Activated naive CD4-positive, alpha-beta T cell treated with anti-CD3 and anti-CD28 coated beads, Interleukin-2, amount 10 ng/mL, durations not matched to agents 7 days and 5 days (primary cell): Measurements from ENCODE around the gene GEMIN4.
A peak's percentile ranks its signal among the peaks of the same experiment; 100 is the strongest.
"Not testable (repeated sequence)": the region's sequence is repeated elsewhere in the genome, so short reads cannot be mapped to it uniquely, and the experiment has no call there.

ENCODE experiments used
- CTCF ChIA-PET: fragments of 350-600 bp; sonication (Branson Sonifier 250); formaldehyde crosslinking; loops from one replicate; lab custom pipeline; 2021; ENCODE audit warnings: antibody characterized with exemption; lab: Charles Lee
- DNase-seq: peaks from one replicate; pipeline ENCODE4 v3.0.0-alpha.2; 2020
- H3K27ac Mint-ChIP-seq: one replicate; pipeline ENCODE4 v1.8.0; 2021; ENCODE audit warnings: mild to moderate bottlenecking, moderate library complexity, mixed read lengths
- H3K27me3 Mint-ChIP-seq: one replicate; pipeline ENCODE4 v1.8.0; 2021; ENCODE audit warnings: mild to moderate bottlenecking, mixed read lengths
- H3K36me3 Mint-ChIP-seq: one replicate; pipeline ENCODE4 v1.8.0; 2021; ENCODE audit warnings: mixed read lengths
- H3K4me1 Mint-ChIP-seq: one replicate; pipeline ENCODE4 v1.8.0; 2021; ENCODE audit warnings: mixed read lengths
- H3K4me3 Mint-ChIP-seq: one replicate; pipeline ENCODE4 v1.8.0; 2021; ENCODE audit warnings: mild to moderate bottlenecking, moderate library complexity, mixed read lengths
- H3K9me3 Mint-ChIP-seq: one replicate; pipeline ENCODE4 v1.8.0; 2021; ENCODE audit warnings: mixed read lengths

The GEMIN4 gene

DNA sequence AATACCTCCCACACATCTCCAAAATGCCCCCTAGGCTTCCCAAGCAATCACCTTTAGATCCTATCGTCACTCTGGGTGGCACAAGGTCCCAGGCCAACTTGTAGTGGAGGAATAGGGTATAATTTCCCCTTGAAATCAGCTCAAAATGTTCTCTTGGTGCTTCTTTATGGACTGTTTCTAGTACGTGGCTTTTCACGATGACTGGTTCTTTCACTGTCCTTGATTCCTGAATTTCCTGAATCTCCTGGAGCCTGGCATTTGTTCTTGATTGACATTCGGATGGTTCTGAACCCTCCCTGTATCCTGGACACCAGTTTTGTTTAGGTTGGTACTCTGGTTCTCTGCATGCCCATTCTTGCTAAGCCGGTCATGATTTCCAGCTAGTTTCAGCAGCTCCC is 30.5 kb downstream of the GEMIN4 start:
- CTCF ChIA-PET: no interaction called here
- no peak overlapping the region for H3K4me3 Mint-ChIP-seq
- no peaks in the 10 kb centered on the region for H3K9me3 Mint-ChIP-seq
- no peaks in the 10 kb centered on the region for H3K4me1 Mint-ChIP-seq
- no peaks in the 10 kb centered on the region for H3K36me3 Mint-ChIP-seq
- H3K27ac Mint-ChIP-seq: no peak overlapping the region
- no peak for DNase-seq
- peaks cover 26% of the 10 kb centered on the region for H3K27me3 Mint-ChIP-seq

DNA sequence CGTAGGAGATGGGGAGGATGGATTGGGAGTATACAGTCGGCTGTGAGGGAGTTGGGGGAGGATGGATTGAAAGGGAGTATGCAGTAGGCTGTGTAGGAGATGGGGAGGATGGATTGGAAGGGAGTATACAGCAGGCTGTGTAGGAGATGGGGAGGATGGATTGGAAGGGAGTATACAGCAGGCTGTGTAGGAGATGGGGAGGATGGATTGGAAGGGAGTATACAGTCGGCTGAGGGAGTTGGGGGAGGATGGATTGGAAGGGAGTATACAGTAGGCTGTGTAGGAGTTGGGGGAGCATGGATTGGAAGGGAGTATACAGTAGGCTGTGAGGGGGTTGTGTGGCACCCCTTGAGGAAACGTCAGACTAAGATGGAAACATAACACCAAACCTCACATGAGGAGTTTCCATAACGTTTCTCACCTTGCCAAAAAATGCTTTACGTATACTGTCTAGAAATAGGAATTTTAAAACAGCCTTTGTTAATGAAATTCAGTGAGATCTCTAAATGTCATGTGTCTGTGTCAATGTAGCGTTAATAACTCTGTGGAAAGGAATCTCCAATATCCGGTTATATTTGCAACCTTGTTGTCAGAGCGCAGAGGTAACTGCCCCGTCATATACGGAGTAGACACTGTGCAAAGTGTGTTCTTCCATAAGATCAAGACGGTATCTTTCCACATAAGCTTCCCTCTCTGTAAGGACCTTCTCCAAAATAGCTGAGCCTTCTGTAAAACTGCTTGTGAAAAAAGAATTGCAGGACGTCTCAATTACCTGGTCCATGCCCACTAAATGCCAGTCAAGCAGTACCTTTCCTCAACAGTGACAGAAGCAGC is 31.1 kb downstream of the GEMIN4 start:
- no peak overlapping the region for H3K27ac Mint-ChIP-seq
- no peaks in the 10 kb centered on the region for H3K9me3 Mint-ChIP-seq
- no peaks in the 10 kb centered on the region for H3K4me1 Mint-ChIP-seq
- H3K4me3 Mint-ChIP-seq: no peak overlapping the region
- H3K36me3 Mint-ChIP-seq: no peaks in the 10 kb centered on the region
- peaks cover 25% of the 10 kb centered on the region for H3K27me3 Mint-ChIP-seq
- no peak for DNase-seq
- CTCF ChIA-PET: no interaction called here

DNA sequence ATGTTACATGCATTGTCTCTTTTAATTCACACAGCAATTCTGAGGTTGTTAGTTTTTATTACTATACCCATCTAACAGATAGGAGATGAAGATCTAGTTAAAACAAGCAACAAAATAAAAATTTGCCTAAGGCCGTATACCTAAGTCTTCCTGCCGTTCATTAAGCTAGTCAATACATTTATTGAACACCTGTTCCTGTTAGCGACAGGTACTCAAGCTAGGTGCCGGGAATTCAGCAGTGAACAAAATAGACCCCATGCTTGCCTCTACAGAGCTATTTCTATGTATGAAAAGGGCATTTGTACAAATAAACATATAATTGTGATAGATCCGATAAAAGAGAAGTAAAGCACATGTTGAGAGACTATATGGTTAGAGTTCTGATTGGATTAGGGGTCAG is 34.0 kb downstream of the GEMIN4 start:
- Mint-ChIP-seq H3K4me3 (no peak overlapping the region), H3K27me3 (peaks cover 25% of the 10 kb centered on the region), H3K36me3 (peaks cover 6% of the 10 kb centered on the region), H3K9me3 (no peaks in the 10 kb centered on the region), H3K4me1 (peaks cover 15% of the 10 kb centered on the region), H3K27ac (no peak overlapping the region)
- CTCF ChIA-PET: interaction anchor here (0.7 to 1.1 kb wide), 2 partner anchors 19 to 544 kb away, joined by 3 read pairs; no protein-coding TSS in a partner anchor
- DNase-seq: no peak

DNA sequence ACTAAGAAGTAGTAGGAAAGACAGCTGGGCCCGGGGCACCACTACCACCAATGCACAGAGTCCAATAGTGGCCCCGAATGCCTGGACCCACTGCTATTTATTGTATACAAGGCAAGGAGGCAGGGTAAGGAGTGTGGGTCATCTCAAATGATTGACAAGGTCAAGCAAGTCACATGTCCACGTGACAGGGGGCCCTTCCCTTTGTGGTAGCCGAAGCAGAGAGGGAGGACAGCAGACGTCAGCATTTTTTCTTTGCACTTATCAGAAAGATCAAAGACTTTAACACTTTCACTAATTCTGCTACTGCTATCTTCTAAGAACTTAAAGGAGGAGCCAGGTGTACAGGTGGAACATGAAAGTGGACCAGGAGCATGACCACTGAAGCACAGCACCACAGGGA is 43.9 kb downstream of the GEMIN4 start:
- no peak overlapping the region for H3K4me3 Mint-ChIP-seq
- H3K27me3 Mint-ChIP-seq: no peaks in the 10 kb centered on the region
- DNase-seq: no peak
- no peaks in the 10 kb centered on the region for H3K9me3 Mint-ChIP-seq
- no peak overlapping the region for H3K27ac Mint-ChIP-seq
- H3K4me1 Mint-ChIP-seq: peaks cover 17% of the 10 kb centered on the region
- peaks cover 17% of the 10 kb centered on the region for H3K36me3 Mint-ChIP-seq
- CTCF ChIA-PET: no interaction called here

DNA sequence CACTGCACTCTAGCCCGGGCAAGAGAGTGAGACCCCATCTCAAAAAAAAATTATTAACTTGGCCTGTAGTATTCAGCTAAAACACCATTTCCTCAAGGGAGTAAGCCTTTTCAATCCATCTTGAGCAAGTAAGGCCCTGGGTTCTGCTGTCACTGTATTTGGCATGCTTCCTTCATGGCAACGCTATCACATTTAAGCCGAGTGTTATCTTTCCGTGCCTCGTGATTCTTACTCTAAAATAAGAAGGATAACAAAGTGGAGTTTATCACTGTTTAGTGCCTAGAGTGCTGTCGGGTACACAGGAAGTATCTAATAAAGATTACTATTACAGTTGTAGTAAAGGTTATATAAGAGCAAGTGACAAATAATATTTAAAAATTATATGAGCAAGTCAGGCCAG is 46.2 kb downstream of the GEMIN4 start:
- no peaks in the 10 kb centered on the region for H3K27me3 Mint-ChIP-seq
- peaks cover 17% of the 10 kb centered on the region for H3K36me3 Mint-ChIP-seq
- H3K4me1 Mint-ChIP-seq: peaks cover 8% of the 10 kb centered on the region
- H3K27ac Mint-ChIP-seq: no peak overlapping the region
- DNase-seq: no peak
- H3K9me3 Mint-ChIP-seq: no peaks in the 10 kb centered on the region
- H3K4me3 Mint-ChIP-seq: no peak overlapping the region
- CTCF ChIA-PET: interaction anchor here (0.8 to 3.5 kb wide), 3 partner anchors 291 to 318 kb away, joined by 3 to 17 read pairs (median 3); partner anchors contain the start of gene TIMM22

DNA sequence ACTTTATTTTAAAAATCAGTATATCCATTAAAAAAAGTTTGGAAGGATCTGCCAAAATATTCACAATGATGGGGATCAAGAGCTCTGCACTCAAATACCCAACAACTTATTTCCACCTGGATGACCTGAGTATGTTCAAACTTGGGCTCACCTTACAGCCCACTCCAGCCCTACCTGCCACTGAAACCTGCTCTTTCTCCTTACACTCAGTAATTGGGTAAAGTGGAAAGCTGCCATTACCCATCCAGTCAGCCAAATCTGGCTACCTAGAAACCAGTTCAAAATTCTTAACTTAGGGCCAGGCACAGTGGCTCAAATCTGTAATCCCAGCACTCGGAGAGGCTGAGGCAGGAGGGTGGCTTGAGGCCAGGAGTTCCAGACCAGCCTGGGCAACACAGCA is 47.1 kb downstream of the GEMIN4 start:
- Mint-ChIP-seq H3K4me3 (no peak overlapping the region), H3K27ac (no peak overlapping the region), H3K9me3 (no peaks in the 10 kb centered on the region), H3K36me3 (peaks cover 17% of the 10 kb centered on the region), H3K27me3 (no peaks in the 10 kb centered on the region), H3K4me1 (peaks cover 8% of the 10 kb centered on the region)
- no peak for DNase-seq
- CTCF ChIA-PET: interaction anchor here (0.6 to 3.5 kb wide), 5 partner anchors 11 to 317 kb away, joined by 3 to 17 read pairs (median 3); partner anchors contain the start of gene TIMM22

DNA sequence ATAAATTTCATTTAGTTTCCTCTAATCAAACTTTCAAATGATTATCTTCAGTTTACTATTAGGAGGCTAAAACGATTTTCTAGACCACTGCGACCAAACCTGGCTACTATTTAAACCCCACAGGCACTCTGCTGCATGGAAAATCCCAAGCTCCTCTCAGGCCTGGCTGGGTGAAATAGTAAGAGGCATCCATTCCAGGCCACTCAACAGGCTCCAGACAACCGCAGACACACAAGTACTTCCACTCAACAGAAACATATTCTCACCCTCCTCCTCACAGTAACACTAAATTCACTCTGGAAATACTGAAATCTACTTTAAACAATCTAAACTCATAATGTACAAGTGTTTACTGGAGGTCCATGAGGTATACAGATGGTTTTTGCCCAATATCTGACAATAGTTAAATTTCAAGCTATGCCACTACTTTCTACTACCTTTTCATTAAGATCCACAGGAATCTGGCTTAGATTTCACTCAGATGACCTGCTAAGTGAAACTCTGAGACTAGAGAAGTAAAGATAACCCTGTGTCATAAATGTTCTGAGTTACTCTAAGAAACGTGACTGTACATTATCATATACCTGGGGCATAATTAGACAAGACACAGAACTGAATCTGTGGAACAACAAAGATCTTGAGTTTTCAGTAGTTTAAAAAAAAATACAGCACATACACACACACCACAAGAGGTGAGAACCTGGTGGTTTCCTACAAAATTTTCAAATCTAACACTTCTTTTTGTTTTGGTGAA is 47.8 kb downstream of the GEMIN4 start:
- no peaks in the 10 kb centered on the region for H3K27me3 Mint-ChIP-seq
- peaks cover 6% of the 10 kb centered on the region for H3K4me1 Mint-ChIP-seq
- no peak for DNase-seq
- H3K27ac Mint-ChIP-seq: no peak overlapping the region
- peaks cover 13% of the 10 kb centered on the region for H3K36me3 Mint-ChIP-seq
- CTCF ChIA-PET: interaction anchor here (0.6 to 3.5 kb wide), 5 partner anchors 12 to 292 kb away, joined by 3 to 17 read pairs (median 3); partner anchors contain the start of gene TIMM22
- H3K4me3 Mint-ChIP-seq: no peak overlapping the region
- no peaks in the 10 kb centered on the region for H3K9me3 Mint-ChIP-seq

DNA sequence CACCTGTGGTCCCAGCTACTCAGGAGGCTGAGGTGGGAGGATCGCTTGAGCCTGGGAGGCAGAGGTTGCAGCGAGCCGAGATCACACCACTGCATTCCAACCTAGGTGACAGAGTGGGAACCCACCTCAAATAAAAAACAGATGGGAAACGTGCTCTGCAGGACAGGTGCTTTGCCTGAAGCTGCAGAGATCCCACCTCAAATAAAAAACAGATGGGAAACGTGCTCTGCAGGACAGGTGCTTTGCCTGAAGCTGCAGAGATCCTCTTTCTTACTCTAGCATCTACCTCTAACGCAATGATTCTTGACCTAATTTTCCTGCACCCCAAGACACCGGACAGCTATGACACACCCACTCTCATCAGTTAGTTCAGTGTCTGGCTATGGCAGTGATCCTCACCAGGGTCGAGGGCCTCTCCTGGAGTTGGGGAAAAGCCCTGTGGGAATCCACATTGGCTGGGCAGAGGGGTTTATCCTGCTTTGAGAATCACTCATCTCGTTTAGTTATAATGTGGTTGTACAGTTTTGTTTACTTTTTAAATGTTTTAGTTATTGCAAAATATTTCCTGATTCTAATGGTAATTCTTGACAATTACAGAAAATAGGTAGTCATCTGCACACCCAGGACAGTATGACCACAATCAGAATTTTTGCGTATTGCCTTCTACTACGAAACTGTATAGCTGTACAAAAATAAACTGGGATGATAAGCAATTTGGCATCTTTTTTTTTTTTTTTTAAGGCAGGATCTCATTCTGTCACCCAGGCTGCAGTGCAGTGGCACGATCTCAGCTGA is 48.8 kb downstream of the GEMIN4 start:
- no peak overlapping the region for H3K27ac Mint-ChIP-seq
- H3K36me3 Mint-ChIP-seq: peaks cover 8% of the 10 kb centered on the region

DNA sequence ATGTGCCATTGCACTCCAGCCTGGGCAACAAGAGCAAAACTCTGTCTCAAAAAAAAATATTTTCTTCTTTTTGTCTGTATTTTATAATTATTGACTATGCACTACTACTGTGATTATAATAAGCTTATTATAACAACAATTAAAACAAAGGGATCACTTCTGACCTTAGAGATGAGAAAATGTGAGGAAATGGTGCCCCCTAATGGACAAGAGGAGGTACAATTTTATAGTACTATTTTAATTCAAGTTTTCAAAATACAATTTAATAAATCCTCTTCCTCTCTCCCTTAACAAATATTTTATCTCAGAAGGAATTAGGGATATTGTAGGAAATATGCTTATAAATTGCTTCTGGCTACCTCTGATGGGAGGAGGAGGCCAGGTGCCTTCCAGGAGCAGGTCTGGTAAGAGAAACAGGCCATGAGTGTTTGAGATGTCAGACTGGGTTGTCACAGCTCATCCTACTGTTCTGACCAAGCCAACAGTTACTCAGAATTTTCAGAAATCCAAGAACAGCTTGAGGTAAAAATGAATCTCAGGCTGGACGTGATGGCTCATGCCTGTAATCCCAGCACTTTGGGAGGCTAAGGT is 51.5 kb downstream of the GEMIN4 start:
- H3K4me3 Mint-ChIP-seq: no peak overlapping the region
- no peaks in the 10 kb centered on the region for H3K9me3 Mint-ChIP-seq
- peaks cover 9% of the 10 kb centered on the region for H3K36me3 Mint-ChIP-seq
- no peak overlapping the region for H3K27ac Mint-ChIP-seq
- CTCF ChIA-PET: interaction anchor here (0.7 to 5.9 kb wide), 24 partner anchors 9 to 555 kb away, joined by 3 to 99 read pairs (median 5); partner anchors contain the start of gene TIMM22
- DNase-seq: no peak
- no peaks in the 10 kb centered on the region for H3K4me1 Mint-ChIP-seq
- H3K27me3 Mint-ChIP-seq: no peaks in the 10 kb centered on the region

More for the DNA sequence above, 48.8 kb downstream of the GEMIN4 start:
- CTCF ChIA-PET: interaction anchor here (0.6 to 3.5 kb wide), 3 partner anchors 278 to 299 kb away, joined by 3 to 17 read pairs (median 3); no protein-coding TSS in a partner anchor
- Mint-ChIP-seq H3K4me3 (no peak overlapping the region), H3K27me3 (no peaks in the 10 kb centered on the region), H3K4me1 (peaks cover 3% of the 10 kb centered on the region), H3K9me3 (no peaks in the 10 kb centered on the region)
- no peak for DNase-seq

DNA sequence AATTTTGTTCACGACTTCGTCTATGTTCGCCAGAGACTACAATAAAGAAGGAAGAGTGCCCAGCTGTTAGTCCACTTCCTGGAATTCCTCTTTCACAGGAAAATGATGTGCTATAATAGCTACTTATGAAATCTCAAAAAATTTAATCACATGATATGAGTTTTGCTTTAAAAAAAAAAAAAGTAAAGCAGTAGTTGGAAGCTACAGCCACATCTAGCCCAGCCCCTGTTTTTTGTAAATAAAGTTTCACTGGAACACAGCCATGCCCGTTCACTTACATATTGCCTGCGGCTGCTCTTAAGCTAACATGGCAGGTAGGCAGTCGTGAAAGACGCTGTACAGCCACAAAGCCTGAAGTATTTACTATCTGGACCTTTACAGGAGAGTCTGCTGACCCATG is 52.7 kb downstream of the GEMIN4 start:
- no peaks in the 10 kb centered on the region for H3K9me3 Mint-ChIP-seq
- DNase-seq: no peak
- H3K27me3 Mint-ChIP-seq: no peaks in the 10 kb centered on the region
- H3K36me3 Mint-ChIP-seq: peaks cover 17% of the 10 kb centered on the region
- no peak overlapping the region for H3K27ac Mint-ChIP-seq
- CTCF ChIA-PET: interaction anchor here (0.7 to 5.9 kb wide), 14 partner anchors 8 to 554 kb away, joined by 3 to 99 read pairs (median 5); a partner anchor contains a TSS
- H3K4me1 Mint-ChIP-seq: no peaks in the 10 kb centered on the region
- H3K4me3 Mint-ChIP-seq: no peak overlapping the region

DNA sequence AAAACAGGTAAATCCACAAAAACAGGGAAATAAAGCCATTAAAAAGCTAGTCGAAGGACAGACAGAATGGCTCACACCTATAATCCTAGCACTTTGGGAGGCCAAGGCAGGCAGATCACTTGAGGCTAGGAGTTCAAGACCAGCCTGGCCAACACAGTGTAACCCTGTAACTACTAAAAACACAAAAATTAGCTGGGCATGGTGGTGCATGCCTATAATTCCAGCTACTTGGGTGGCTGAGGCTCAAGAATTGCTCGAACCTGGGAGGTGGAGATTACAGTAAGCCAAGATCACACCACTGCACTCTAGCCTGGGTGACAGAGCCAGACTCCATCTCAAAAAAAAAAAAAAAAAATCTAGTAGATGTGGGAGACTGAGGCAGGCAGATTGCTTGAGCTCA is 54.0 kb downstream of the GEMIN4 start:
- H3K4me3 Mint-ChIP-seq, DNase-seq, H3K9me3 Mint-ChIP-seq, H3K4me1 Mint-ChIP-seq, H3K27ac Mint-ChIP-seq, H3K27me3 Mint-ChIP-seq: not testable (repeated sequence)
- CTCF ChIA-PET: interaction anchor here (0.6 to 5.9 kb wide), 5 partner anchors 10 to 287 kb away, joined by 3 to 99 read pairs (median 3); a partner anchor contains a TSS
- H3K36me3 Mint-ChIP-seq: peaks cover 17% of the 10 kb centered on the region

DNA sequence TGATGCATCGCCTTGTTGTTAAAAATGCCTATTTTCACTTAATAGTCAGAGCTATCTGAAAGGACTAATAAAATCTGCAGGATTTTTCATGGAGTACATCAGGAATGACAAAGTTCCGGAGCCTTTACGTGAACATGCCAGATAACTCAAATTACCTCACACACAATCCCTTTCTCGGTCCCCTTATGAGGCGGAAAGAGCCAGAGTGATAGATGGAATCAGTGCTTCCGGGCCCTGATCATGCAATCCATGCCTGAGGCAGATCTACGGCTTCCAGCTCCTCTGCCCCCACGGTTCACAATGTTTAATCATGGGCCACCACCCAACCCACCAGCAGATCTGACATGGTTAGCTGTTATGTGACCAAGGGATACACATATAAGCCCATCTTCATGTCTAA is 54.4 kb downstream of the GEMIN4 start:
- CTCF ChIA-PET: interaction anchor here (0.6 to 5.9 kb wide), 4 partner anchors 9 to 286 kb away, joined by 3 to 99 read pairs (median 10); a partner anchor contains a TSS
- no peak overlapping the region for H3K4me3 Mint-ChIP-seq
- peaks cover 17% of the 10 kb centered on the region for H3K36me3 Mint-ChIP-seq
- H3K4me1 Mint-ChIP-seq: no peaks in the 10 kb centered on the region
- DNase-seq: no peak
- no peaks in the 10 kb centered on the region for H3K9me3 Mint-ChIP-seq
- no peaks in the 10 kb centered on the region for H3K27me3 Mint-ChIP-seq
- H3K27ac Mint-ChIP-seq: no peak overlapping the region

DNA sequence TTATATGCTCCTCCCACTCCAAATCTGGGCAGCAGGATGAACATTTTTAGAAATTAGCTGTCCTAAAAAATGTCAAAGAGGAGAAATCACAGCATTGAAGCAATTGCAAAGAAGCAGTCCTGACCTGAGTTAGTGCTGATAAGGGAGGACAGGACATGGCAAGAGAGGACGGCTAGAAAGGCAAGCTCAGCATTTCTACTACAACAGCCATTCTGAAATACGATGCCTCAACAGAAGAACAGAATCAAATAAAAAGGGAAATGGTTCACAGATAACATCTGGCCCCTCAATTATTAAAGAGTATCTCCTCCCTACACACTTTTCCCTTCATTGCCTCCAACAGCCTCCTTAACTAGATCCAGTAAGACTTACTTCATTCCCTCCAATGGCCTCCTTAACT is 55.7 kb downstream of the GEMIN4 start:
- H3K4me1 Mint-ChIP-seq: no peaks in the 10 kb centered on the region
- H3K27ac Mint-ChIP-seq: peak overlapping the region; percentile 10
- H3K27me3 Mint-ChIP-seq: no peaks in the 10 kb centered on the region
- H3K9me3 Mint-ChIP-seq: no peaks in the 10 kb centered on the region
- CTCF ChIA-PET: interaction anchor here (2.1 kb wide), 1 partner anchor 284 kb away, joined by 9 read pairs; no protein-coding TSS in a partner anchor
- peaks cover 19% of the 10 kb centered on the region for H3K36me3 Mint-ChIP-seq
- no peak overlapping the region for H3K4me3 Mint-ChIP-seq
- DNase-seq: no peak
